ENCODE results near the gene LMOD2. TPM values are rescaled to one million over a fixed set of nuclear protein-coding genes. Genes with fewer than 3 reads are reported as not detected.

The LMOD2 gene
- total and polyA plus RNA-seq, 9 of the 15 experiments (the other 6 are each of a cell fraction or from before 2014, with no cell fraction given): 0.04 TPM; not detected in 8

DNA sequence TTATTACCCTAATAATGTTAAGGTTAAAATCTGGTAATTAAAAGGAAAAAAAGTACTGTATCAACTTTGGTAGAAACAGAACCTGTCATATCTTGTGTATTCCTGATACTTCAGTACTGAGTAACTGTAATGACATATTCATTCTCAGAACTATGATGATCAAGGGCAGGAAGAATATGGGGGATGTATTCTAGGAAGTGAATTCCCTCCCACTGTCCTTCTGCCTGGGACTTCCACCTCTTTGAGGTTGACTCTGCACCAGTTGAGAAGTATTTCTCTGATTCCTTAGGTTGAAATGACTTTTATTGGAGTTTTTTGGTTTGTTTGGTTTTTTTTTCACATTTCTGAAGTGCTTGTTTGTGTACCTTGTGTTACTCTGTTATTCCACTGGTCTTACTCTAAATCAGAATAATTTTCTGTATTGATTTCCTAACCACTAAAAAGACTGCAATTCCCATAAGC lies 56.2 kb downstream of the LMOD2 start (continued):
- TF ChIP-seq ZNF431 (CRISPR knock-in tag; IDR thresholded peaks at IDR 0.05) (no peak), NR3C1 (CRISPR knock-in tag; IDR thresholded peaks at IDR 0.05) (no peak), BCL6 (CRISPR knock-in tag; IDR thresholded peaks at IDR 0.05) (no peak), ASH1L (IDR thresholded peaks at IDR 0.05; ENCODE audit: borderline replicate concordance, low read depth, partially characterized antibody) (peak; percentile 23), DMBX1 (CRISPR knock-in tag; IDR thresholded peaks at IDR 0.05; ENCODE audit: borderline replicate concordance) (no peak), SNIP1 (IDR thresholded peaks at IDR 0.05; ENCODE audit: low read depth) (no peak), TCF3 (CRISPR knock-in tag; IDR thresholded peaks at IDR 0.05) (peak; percentile 36; the same call in 1 of the 2 replicates), GABPA (tag; conservative IDR thresholded peaks at IDR 0.05; ENCODE audit: low read depth) (no peak), FOXK2 (conservative IDR thresholded peaks at IDR 0.05 in 1 of 2, IDR thresholded peaks at IDR 0.05 in 1 of 2; ENCODE audit: low read depth in 2 of 2) (0 out of 4 replicates have a peak, but pooled peaks have one; percentile 31 to 45), MED1 (CRISPR knock-in tag; IDR thresholded peaks at IDR 0.05; ENCODE audit: borderline replicate concordance) (no peak), TAL1 (IDR thresholded peaks at IDR 0.05) (peak; percentile 7; the same call in 1 of the 2 replicates)
- TF ChIP-seq, protein P1, sequence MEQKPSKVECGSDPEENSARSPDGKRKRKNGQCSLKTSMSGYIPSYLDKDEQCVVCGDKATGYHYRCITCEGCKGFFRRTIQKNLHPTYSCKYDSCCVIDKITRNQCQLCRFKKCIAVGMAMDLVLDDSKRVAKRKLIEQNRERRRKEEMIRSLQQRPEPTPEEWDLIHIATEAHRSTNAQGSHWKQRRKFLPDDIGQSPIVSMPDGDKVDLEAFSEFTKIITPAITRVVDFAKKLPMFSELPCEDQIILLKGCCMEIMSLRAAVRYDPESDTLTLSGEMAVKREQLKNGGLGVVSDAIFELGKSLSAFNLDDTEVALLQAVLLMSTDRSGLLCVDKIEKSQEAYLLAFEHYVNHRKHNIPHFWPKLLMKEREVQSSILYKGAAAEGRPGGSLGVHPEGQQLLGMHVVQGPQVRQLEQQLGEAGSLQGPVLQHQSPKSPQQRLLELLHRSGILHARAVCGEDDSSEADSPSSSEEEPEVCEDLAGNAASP (IDR thresholded peaks at IDR 0.05): no peak
- TF ChIP-seq, protein P2, sequence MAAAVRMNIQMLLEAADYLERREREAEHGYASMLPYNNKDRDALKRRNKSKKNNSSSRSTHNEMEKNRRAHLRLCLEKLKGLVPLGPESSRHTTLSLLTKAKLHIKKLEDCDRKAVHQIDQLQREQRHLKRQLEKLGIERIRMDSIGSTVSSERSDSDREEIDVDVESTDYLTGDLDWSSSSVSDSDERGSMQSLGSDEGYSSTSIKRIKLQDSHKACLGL (CRISPR knock-in tag; IDR thresholded peaks at IDR 0.05; ENCODE audit: borderline replicate concordance, poor library complexity, severe bottlenecking): no peak
- TF ChIP-seq, protein P3, sequence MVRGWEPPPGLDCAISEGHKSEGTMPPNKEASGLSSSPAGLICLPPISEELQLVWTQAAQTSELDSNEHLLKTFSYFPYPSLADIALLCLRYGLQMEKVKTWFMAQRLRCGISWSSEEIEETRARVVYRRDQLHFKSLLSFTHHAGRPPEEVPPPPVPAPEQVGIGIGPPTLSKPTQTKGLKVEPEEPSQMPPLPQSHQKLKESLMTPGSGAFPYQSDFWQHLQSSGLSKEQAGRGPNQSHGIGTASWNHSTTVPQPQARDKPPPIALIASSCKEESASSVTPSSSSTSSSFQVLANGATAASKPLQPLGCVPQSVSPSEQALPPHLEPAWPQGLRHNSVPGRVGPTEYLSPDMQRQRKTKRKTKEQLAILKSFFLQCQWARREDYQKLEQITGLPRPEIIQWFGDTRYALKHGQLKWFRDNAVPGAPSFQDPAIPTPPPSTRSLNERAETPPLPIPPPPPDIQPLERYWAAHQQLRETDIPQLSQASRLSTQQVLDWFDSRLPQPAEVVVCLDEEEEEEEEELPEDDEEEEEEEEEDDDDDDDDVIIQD (CRISPR knock-in tag; IDR thresholded peaks at IDR 0.05): no peak
- TF ChIP-seq, protein P4, sequence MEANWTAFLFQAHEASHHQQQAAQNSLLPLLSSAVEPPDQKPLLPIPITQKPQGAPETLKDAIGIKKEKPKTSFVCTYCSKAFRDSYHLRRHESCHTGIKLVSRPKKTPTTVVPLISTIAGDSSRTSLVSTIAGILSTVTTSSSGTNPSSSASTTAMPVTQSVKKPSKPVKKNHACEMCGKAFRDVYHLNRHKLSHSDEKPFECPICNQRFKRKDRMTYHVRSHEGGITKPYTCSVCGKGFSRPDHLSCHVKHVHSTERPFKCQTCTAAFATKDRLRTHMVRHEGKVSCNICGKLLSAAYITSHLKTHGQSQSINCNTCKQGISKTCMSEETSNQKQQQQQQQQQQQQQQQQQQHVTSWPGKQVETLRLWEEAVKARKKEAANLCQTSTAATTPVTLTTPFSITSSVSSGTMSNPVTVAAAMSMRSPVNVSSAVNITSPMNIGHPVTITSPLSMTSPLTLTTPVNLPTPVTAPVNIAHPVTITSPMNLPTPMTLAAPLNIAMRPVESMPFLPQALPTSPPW (CRISPR knock-in tag; IDR thresholded peaks at IDR 0.05): no peak
- TF ChIP-seq, protein P5, sequence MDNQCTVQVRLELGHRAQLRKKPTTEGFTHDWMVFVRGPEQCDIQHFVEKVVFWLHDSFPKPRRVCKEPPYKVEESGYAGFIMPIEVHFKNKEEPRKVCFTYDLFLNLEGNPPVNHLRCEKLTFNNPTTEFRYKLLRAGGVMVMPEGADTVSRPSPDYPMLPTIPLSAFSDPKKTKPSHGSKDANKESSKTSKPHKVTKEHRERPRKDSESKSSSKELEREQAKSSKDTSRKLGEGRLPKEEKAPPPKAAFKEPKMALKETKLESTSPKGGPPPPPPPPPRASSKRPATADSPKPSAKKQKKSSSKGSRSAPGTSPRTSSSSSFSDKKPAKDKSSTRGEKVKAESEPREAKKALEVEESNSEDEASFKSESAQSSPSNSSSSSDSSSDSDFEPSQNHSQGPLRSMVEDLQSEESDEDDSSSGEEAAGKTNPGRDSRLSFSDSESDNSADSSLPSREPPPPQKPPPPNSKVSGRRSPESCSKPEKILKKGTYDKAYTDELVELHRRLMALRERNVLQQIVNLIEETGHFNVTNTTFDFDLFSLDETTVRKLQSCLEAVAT (IDR thresholded peaks at IDR 0.05): peak in 1 of 2 experiments; percentile 63; a peak in 2 of 4 replicates
- TF ChIP-seq, protein P6, sequence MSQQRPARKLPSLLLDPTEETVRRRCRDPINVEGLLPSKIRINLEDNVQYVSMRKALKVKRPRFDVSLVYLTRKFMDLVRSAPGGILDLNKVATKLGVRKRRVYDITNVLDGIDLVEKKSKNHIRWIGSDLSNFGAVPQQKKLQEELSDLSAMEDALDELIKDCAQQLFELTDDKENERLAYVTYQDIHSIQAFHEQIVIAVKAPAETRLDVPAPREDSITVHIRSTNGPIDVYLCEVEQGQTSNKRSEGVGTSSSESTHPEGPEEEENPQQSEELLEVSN (IDR thresholded peaks at IDR 0.05; ENCODE audit: borderline replicate concordance in 1 of 2, extremely low read depth in 1 of 2, insufficient read depth in 1 of 2, insufficient read length in 1 of 2, low read depth in 1 of 2, low read length in 1 of 2, poor library complexity in 1 of 2, severe bottlenecking in 1 of 2): no peak
